Mammary epithelial cell (primary cell): ENCODE data around the gene ABCG1.

ENCODE experiments used
- EZH2 ChIP-seq: IDR thresholded peaks from 2 replicates; pipeline ENCODE4 v1.6.1; 2012; ENCODE audit warnings: low read length, inconsistent platforms, borderline replicate concordance
- TF ChIP-seq, protein P1 (sequence below), 2 donors: IDR thresholded peaks in 1 of 2; conservative IDR thresholded peaks in 1 of 2; 2 replicates each; pipeline ENCODE4 v1.5.1; 2011 to 2012; ENCODE audit warnings: inconsistent platforms in 2 of 2, low read length in 2 of 2, mild to moderate bottlenecking in 2 of 2, control low read depth in 1 of 2, low read depth in 1 of 2; ENCODE audit not compliant: insufficient read depth in 1 of 2; ENCODE audit errors: extremely low read depth in 1 of 2

DNA sequence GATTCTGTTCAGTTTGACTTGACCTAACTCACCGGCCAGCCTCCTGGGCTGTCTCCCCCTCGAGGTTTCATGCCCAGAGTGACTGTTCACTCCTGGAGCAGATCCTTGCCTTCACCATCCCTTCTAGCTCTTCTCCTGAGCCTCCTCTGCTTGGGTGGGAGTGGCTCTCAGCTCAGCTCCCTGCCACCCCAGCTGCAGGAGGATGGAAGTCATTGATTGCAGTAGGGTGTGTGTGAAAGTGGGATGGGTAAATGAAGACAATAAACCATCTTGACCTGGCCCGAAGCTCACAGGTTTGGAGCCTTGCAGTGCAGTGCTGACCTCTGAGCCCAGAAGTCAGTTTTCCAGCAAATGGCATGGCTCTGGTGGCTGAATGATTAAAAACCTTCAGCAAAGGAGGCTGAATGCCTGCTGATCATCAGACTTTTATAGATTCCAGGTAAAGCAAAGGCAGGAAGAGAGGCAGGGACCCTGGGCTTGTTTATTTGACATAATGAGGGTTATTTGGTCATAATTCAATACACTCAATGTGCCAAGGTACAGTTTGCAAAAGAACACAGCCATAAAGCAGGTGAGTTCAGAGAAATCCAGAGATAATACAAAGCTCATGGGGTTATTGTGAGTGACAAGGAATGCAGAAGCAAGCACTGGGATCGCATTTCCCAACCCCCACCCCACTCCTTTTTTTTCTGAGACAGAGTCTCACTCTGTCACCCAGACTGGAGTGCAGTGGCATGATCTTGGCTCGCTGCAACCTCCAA is 113.8 kb downstream of the ABCG1 start:
- TF ChIP-seq, protein P1, sequence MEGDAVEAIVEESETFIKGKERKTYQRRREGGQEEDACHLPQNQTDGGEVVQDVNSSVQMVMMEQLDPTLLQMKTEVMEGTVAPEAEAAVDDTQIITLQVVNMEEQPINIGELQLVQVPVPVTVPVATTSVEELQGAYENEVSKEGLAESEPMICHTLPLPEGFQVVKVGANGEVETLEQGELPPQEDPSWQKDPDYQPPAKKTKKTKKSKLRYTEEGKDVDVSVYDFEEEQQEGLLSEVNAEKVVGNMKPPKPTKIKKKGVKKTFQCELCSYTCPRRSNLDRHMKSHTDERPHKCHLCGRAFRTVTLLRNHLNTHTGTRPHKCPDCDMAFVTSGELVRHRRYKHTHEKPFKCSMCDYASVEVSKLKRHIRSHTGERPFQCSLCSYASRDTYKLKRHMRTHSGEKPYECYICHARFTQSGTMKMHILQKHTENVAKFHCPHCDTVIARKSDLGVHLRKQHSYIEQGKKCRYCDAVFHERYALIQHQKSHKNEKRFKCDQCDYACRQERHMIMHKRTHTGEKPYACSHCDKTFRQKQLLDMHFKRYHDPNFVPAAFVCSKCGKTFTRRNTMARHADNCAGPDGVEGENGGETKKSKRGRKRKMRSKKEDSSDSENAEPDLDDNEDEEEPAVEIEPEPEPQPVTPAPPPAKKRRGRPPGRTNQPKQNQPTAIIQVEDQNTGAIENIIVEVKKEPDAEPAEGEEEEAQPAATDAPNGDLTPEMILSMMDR (conservative IDR thresholded peaks at IDR 0.05 in 1 of 2, IDR thresholded peaks at IDR 0.05 in 1 of 2; ENCODE audit: extremely low read depth in 1 of 2, insufficient read depth in 1 of 2, low read depth in 1 of 2, low read length in 2 of 2): no peak
- TF ChIP-seq EZH2: no peak
